H9 (cell line): Measurements from ENCODE around the gene ASPG. TPM values are rescaled to one million over a fixed set of nuclear protein-coding genes. Genes with fewer than 3 reads are reported as not detected.

ENCODE experiments used
- DNase-seq: peaks from one replicate; pipeline ENCODE4 v3.0.0-alpha.2; 2017
- H2AFZ ChIP-seq: one replicate; pipeline ENCODE4 v1.6.1; 2013; ENCODE audit warnings: mild to moderate bottlenecking, low read length, control low read depth, moderate library complexity
- H2AK5ac ChIP-seq: 2 replicates; pipeline ENCODE4 v1.6.1; 2013; ENCODE audit warnings: low read length, control low read depth, mixed read lengths; ENCODE audit not compliant: insufficient read length
- H2BK120ac ChIP-seq: one replicate; pipeline ENCODE4 v1.6.1; 2013; ENCODE audit warnings: low read depth, mild to moderate bottlenecking, low read length, control low read depth, inconsistent platforms; ENCODE audit not compliant: poor library complexity, severe bottlenecking
- H2BK12ac ChIP-seq: 2 replicates; pipeline ENCODE4 v1.6.1; 2013; ENCODE audit warnings: low read length, control low read depth, mixed read lengths, low read depth; ENCODE audit not compliant: insufficient read length
- H2BK15ac ChIP-seq: 2 replicates; pipeline ENCODE4 v1.6.1; 2013; ENCODE audit warnings: low read depth, low read length, control low read depth
- H2BK20ac ChIP-seq: one replicate; pipeline ENCODE4 v1.6.1; 2013; ENCODE audit warnings: low read depth, mild to moderate bottlenecking, low read length, control low read depth, inconsistent platforms; ENCODE audit not compliant: poor library complexity, severe bottlenecking
- H2BK5ac ChIP-seq: 2 replicates; pipeline ENCODE4 v1.6.1; 2013; ENCODE audit warnings: low read length, control low read depth, mixed read lengths; ENCODE audit not compliant: insufficient read length
- H3K14ac ChIP-seq: 2 replicates; pipeline ENCODE4 v1.6.1; 2013; ENCODE audit warnings: low read length, control low read depth; ENCODE audit not compliant: insufficient read depth
- H3K18ac ChIP-seq: 2 replicates; pipeline ENCODE4 v1.6.1; 2013; ENCODE audit warnings: low read depth, mild to moderate bottlenecking, mixed read lengths, low read length, control low read depth; ENCODE audit not compliant: insufficient read length
- H3K23ac ChIP-seq: 2 replicates; pipeline ENCODE4 v1.6.1; 2013; ENCODE audit warnings: low read length, control low read depth, mixed read lengths, low read depth; ENCODE audit not compliant: insufficient read length
- H3K23me2 ChIP-seq: 2 replicates; pipeline ENCODE4 v1.6.1; 2013; ENCODE audit warnings: low read depth, mild to moderate bottlenecking, mixed read lengths, low read length, control low read depth; ENCODE audit not compliant: insufficient read length, poor library complexity, severe bottlenecking
- H3K27ac ChIP-seq: 2 replicates; pipeline ENCODE4 v1.5.1; 2013; ENCODE audit warnings: low read length, control low read depth, mixed read lengths, low read depth; ENCODE audit not compliant: insufficient read length
- H3K27me3 ChIP-seq: 2 replicates; pipeline ENCODE4 v1.6.1; 2013; ENCODE audit warnings: low read length, control low read depth, inconsistent platforms; ENCODE audit not compliant: insufficient read depth
- H3K4ac ChIP-seq: 2 replicates; pipeline ENCODE4 v1.6.1; 2013; ENCODE audit warnings: low read depth, mild to moderate bottlenecking, control low read depth, inconsistent platforms, low read length, moderate library complexity
- H3K4me1 ChIP-seq: 2 replicates; pipeline ENCODE4 v1.6.1; 2013; ENCODE audit warnings: low read length, control low read depth, inconsistent platforms; ENCODE audit not compliant: insufficient read depth
- H3K4me2 ChIP-seq: 2 replicates; pipeline ENCODE4 v1.6.1; 2013; ENCODE audit warnings: low read length, control low read depth, mixed read lengths; ENCODE audit not compliant: insufficient read length, insufficient read depth
- H3K56ac ChIP-seq: 2 replicates; pipeline ENCODE4 v1.6.1; 2013; ENCODE audit warnings: low read depth, mild to moderate bottlenecking, mixed read lengths, low read length, control low read depth; ENCODE audit not compliant: insufficient read length
- H3K79me1 ChIP-seq: 2 replicates; pipeline ENCODE4 v1.6.1; 2013; ENCODE audit warnings: low read depth, mild to moderate bottlenecking, moderate library complexity, low read length, control low read depth, inconsistent platforms; ENCODE audit not compliant: insufficient read depth, poor library complexity, severe bottlenecking
- H3K79me2 ChIP-seq: 2 replicates; pipeline ENCODE4 v1.6.1; 2013; ENCODE audit warnings: low read length, control low read depth, inconsistent platforms; ENCODE audit not compliant: insufficient read depth
- H3K9ac ChIP-seq: 2 replicates; pipeline ENCODE4 v1.6.1; 2013; ENCODE audit warnings: low read length, control low read depth, mixed read lengths; ENCODE audit not compliant: insufficient read length; ENCODE audit errors: extremely low read depth
- H3K9me3 ChIP-seq: one replicate; pipeline ENCODE4 v1.6.1; 2013; ENCODE audit warnings: low read depth, low read length, inconsistent platforms; ENCODE audit not compliant: control insufficient read depth
- H3T11ph ChIP-seq: one replicate; pipeline ENCODE4 v1.6.1; 2013; ENCODE audit warnings: mild to moderate bottlenecking, low read length, control low read depth, inconsistent platforms
- H4K20me1 ChIP-seq: one replicate; pipeline ENCODE4 v1.6.1; 2013; ENCODE audit not compliant: control insufficient read depth, insufficient read length, insufficient read depth
- H4K5ac ChIP-seq: 2 replicates; pipeline ENCODE4 v1.6.1; 2013; ENCODE audit warnings: low read depth, mild to moderate bottlenecking, mixed read lengths, low read length, control low read depth; ENCODE audit not compliant: insufficient read length
- H4K8ac ChIP-seq: replicated peaks from 2 replicates; pipeline ENCODE4 v1.6.1; 2013; ENCODE audit warnings: low read length, control low read depth, mixed read lengths, low read depth; ENCODE audit not compliant: insufficient read length
- H4K91ac ChIP-seq: 2 replicates; pipeline ENCODE4 v1.6.1; 2013; ENCODE audit warnings: low read depth, mild to moderate bottlenecking, moderate library complexity, mixed read lengths, low read length, control low read depth; ENCODE audit not compliant: insufficient read length
- H3K27ac Mint-ChIP-seq, 3 experiments: 2 replicates in 2 of 3; 3 replicates in 1 of 3; pipeline ENCODE4 v1.8.0; 2020 to 2021; ENCODE audit warnings: mixed read lengths in 3 of 3, mild to moderate bottlenecking in 1 of 3, moderate library complexity in 1 of 3
- H3K27me3 Mint-ChIP-seq: 2 replicates; pipeline ENCODE4 v1.8.0; 2021; ENCODE audit warnings: low read depth, mild to moderate bottlenecking, moderate library complexity, mixed read lengths
- H3K36me3 Mint-ChIP-seq, 3 experiments: 2 replicates in 2 of 3; 3 replicates in 1 of 3; pipeline ENCODE4 v1.8.0; 2020 to 2021; ENCODE audit warnings: low read depth in 3 of 3, mixed read lengths in 3 of 3; ENCODE audit not compliant: insufficient read depth in 1 of 3
- H3K4me1 Mint-ChIP-seq, 2 experiments: 2 replicates each; pipeline ENCODE4 v1.8.0; 2020; ENCODE audit warnings: mixed read lengths in 2 of 2
- H3K4me3 Mint-ChIP-seq, 2 experiments: 2 replicates in 1 of 2; 3 replicates in 1 of 2; pipeline ENCODE4 v1.8.0; 2020 to 2021; ENCODE audit warnings: mild to moderate bottlenecking in 2 of 2, mixed read lengths in 2 of 2, moderate library complexity in 1 of 2
- H3K9me3 Mint-ChIP-seq, 2 experiments: 2 replicates in 1 of 2; 3 replicates in 1 of 2; pipeline ENCODE4 v1.8.0; 2020; ENCODE audit warnings: mild to moderate bottlenecking in 2 of 2, mixed read lengths in 2 of 2, moderate library complexity in 1 of 2
- CTCF ChIP-seq: fragments of 200-600 bp; sonication (generic); conservative IDR thresholded peaks from 3 replicates; pipeline ENCODE4 v1.8.0; 2021; ENCODE audit warnings: antibody characterized with exemption, mild to moderate bottlenecking
- WGBS: extraction: QIAGEN DNeasy Blood & Tissue Kit; methylation state at CpG from one replicate; pipeline ENCODE4 v1.1.7; 2013; ENCODE audit warnings: missing lambda C conversion rate, low lambda C conversion rate, mixed read lengths; ENCODE audit not compliant: insufficient read length; ENCODE audit errors: extremely low coverage; 5-methylcytosine and 5-hydroxymethylcytosine counted together
- total RNA-seq: library from RNA; stranded (reverse); gene quantifications from 2 replicates; pipeline ENCODE4 v1.2.1, GENCODE V29; 2021

ASPG gene
- total RNA-seq, 1 experiment from 2014 or later = 0.33 TPM

GRCh38 chr14:104086661-104087461, 1.4 kb downstream of the ASPG start:
- H2BK15ac ChIP-seq = no peak overlapping the region
- Mint-ChIP-seq H3K36me3 (no peaks in the 10 kb centered on the region), H3K27ac (peak overlapping the region in 1 of 3 experiments; percentile 46; a peak in 2 of 7 replicates), H3K27me3 (peaks cover 5% of the 10 kb centered on the region), H3K4me1 (peaks cover 0 to 6% of the 10 kb centered on the region in 2 experiments; a peak in 2 of 4 replicates), H3K4me3 (no peak overlapping the region), H3K9me3 (no peaks in the 10 kb centered on the region; a peak in 2 of 5 replicates)
- no peak overlapping the region for H2BK120ac ChIP-seq
- H3K14ac ChIP-seq = no peak overlapping the region
- H3K23ac ChIP-seq = no peak overlapping the region
- H2BK5ac ChIP-seq = no peak overlapping the region
- TF ChIP-seq CTCF = no peak
- H3K18ac ChIP-seq = no peak overlapping the region
- no peak overlapping the region for H2AFZ ChIP-seq
- no peak overlapping the region for H3K4me2 ChIP-seq
- no peak overlapping the region for H2BK12ac ChIP-seq
- H3K4me1 ChIP-seq = no peaks in the 10 kb centered on the region
- DNase-seq = peak; percentile 28
- no peaks in the 10 kb centered on the region for H3K79me1 ChIP-seq
- H4K8ac ChIP-seq = no peak overlapping the region
- H3T11ph ChIP-seq = no peak overlapping the region
- H3K9ac ChIP-seq = no peak overlapping the region
- no peak overlapping the region for H2AK5ac ChIP-seq
- H3K9me3 ChIP-seq = no peaks in the 10 kb centered on the region
- no peak overlapping the region for H4K5ac ChIP-seq
- no peaks in the 10 kb centered on the region for H3K79me2 ChIP-seq
- H4K91ac ChIP-seq = no peak overlapping the region
- H3K4ac ChIP-seq = no peak overlapping the region
- H3K27me3 ChIP-seq = no peaks in the 10 kb centered on the region
- H2BK20ac ChIP-seq = no peak overlapping the region
- H3K27ac ChIP-seq = no peak overlapping the region
- no peak overlapping the region for H3K56ac ChIP-seq
- no peaks in the 10 kb centered on the region for H4K20me1 ChIP-seq
- no CpG with 5 or more reads among the region's 16 CpGs for WGBS
- no peaks in the 10 kb centered on the region for H3K23me2 ChIP-seq
